BLaER1 (cell line): Measurements from ENCODE around the gene SCARF2.
A peak's percentile ranks its signal among the peaks of the same experiment; 100 is the strongest.
"Not testable (repeated sequence)": the region's sequence is repeated elsewhere in the genome, so short reads cannot be mapped to it uniquely, and the experiment has no call there.

Experiments
- H3K27ac ChIP-seq: shearing (Covaris generic); formaldehyde crosslinking; 2 replicates; pipeline ENCODE4 v1.8.1; 2022
- H3K27me3 ChIP-seq: shearing (Covaris generic); formaldehyde crosslinking; 2 replicates; pipeline ENCODE4 v1.8.1; 2022
- H3K36me3 ChIP-seq: shearing (Covaris generic); formaldehyde crosslinking; 2 replicates; pipeline ENCODE4 v1.8.1; 2022
- H3K4me1 ChIP-seq: shearing (Covaris generic); formaldehyde crosslinking; 2 replicates; pipeline ENCODE4 v1.8.1; 2022
- H3K4me2 ChIP-seq: shearing (Covaris generic); formaldehyde crosslinking; 2 replicates; pipeline ENCODE4 v1.8.1; 2022
- H3K4me3 ChIP-seq: shearing (Covaris generic); formaldehyde crosslinking; 2 replicates; pipeline ENCODE4 v1.8.1; 2022
- H3K9ac ChIP-seq: shearing (Covaris generic); formaldehyde crosslinking; 2 replicates; pipeline ENCODE4 v1.8.1; 2022
- H3K9me3 ChIP-seq: shearing (Covaris generic); formaldehyde crosslinking; 2 replicates; pipeline ENCODE4 v1.8.1; 2022
- H4K20me1 ChIP-seq: shearing (Covaris generic); formaldehyde crosslinking; 2 replicates; pipeline ENCODE4 v1.8.1; 2022
- Cebpa-rat ChIP-seq: shearing (Covaris generic); IDR thresholded peaks from 2 replicates; pipeline ENCODE4 v1.8.1; 2022

SCARF2 gene

GRCh38 chr22:20437613-20438426 is at the start of gene SCARF2:
TSS of gene SCARF2 (minus strand) at chr22:20437825. CDS start at chr22:20437754, 71 bp downstream.
- no peak for TF ChIP-seq Cebpa-rat
- Histone ChIP-seq H3K9me3 (no peaks in the 10 kb centered on the region), H3K27ac (no peak within 1 kb of the TSS), H3K4me1 (peaks cover 42% of the 10 kb centered on the region), H3K27me3 (peaks cover 74% of the 10 kb centered on the region), H3K4me3 (peak within 1 kb of the TSS; percentile 64), H4K20me1 (peaks cover 85% of the 10 kb centered on the region), H3K9ac (no peak within 1 kb of the TSS), H3K4me2 (peak within 1 kb of the TSS; percentile 90), H3K36me3 (peaks cover 13% of the 10 kb centered on the region)

GRCh38 chr22:20486229-20486628 is 48.6 kb upstream of the SCARF2 start:
- no peak overlapping the region for H3K27ac ChIP-seq
- H3K4me1 ChIP-seq: no peaks in the 10 kb centered on the region
- no peaks in the 10 kb centered on the region for H3K9me3 ChIP-seq
- no peak overlapping the region for H3K4me2 ChIP-seq
- H3K9ac ChIP-seq: no peak overlapping the region
- H3K36me3 ChIP-seq: peaks cover 51% of the 10 kb centered on the region
- no peaks in the 10 kb centered on the region for H3K27me3 ChIP-seq
- H4K20me1 ChIP-seq: peaks cover 38% of the 10 kb centered on the region
- no peak overlapping the region for H3K4me3 ChIP-seq
- no peak for TF ChIP-seq Cebpa-rat

GRCh38 chr22:20484948-20485683 is 47.5 kb upstream of the SCARF2 start:
- H3K27ac ChIP-seq: no peak overlapping the region
- peaks cover 51% of the 10 kb centered on the region for H3K36me3 ChIP-seq
- no peak for TF ChIP-seq Cebpa-rat

GRCh38 chr22:20483771-20484170 is 46.1 kb upstream of the SCARF2 start:
- no peak overlapping the region for H3K27ac ChIP-seq
- peaks cover 13% of the 10 kb centered on the region for H4K20me1 ChIP-seq
- no peak for TF ChIP-seq Cebpa-rat
- no peak overlapping the region for H3K9ac ChIP-seq
- no peak overlapping the region for H3K4me3 ChIP-seq
- H3K27me3 ChIP-seq: no peaks in the 10 kb centered on the region
- peaks cover 45% of the 10 kb centered on the region for H3K36me3 ChIP-seq
- H3K9me3 ChIP-seq: no peaks in the 10 kb centered on the region; the same call in 1 of the 2 replicates
- no peaks in the 10 kb centered on the region for H3K4me1 ChIP-seq
- H3K4me2 ChIP-seq: no peak overlapping the region

More at GRCh38 chr22:20484948-20485683, 47.5 kb upstream of the SCARF2 start:
- Histone ChIP-seq H3K27me3 (no peaks in the 10 kb centered on the region), H3K4me3 (no peak overlapping the region), H4K20me1 (peaks cover 27% of the 10 kb centered on the region), H3K9ac (no peak overlapping the region), H3K9me3 (no peaks in the 10 kb centered on the region; the same call in 1 of the 2 replicates), H3K4me1 (no peaks in the 10 kb centered on the region), H3K4me2 (no peak overlapping the region)

- not testable (repeated sequence) for H3K27ac ChIP-seq, H3K27me3 ChIP-seq, H3K9me3 ChIP-seq, H3K4me2 ChIP-seq, H4K20me1 ChIP-seq, H3K4me3 ChIP-seq, H3K9ac ChIP-seq, H3K4me1 ChIP-seq
- peaks cover 38% of the 10 kb centered on the region for H3K36me3 ChIP-seq
These were observed 45.5 kb upstream of the SCARF2 start for GRCh38 chr22:20483143-20483506.

- Histone ChIP-seq H3K4me3 (no peak overlapping the region), H3K9me3 (no peaks in the 10 kb centered on the region; the same call in 1 of the 2 replicates), H4K20me1 (no peaks in the 10 kb centered on the region), H3K27me3 (no peaks in the 10 kb centered on the region), H3K4me1 (no peaks in the 10 kb centered on the region), H3K4me2 (no peak overlapping the region), H3K9ac (no peak overlapping the region), H3K27ac (no peak overlapping the region), H3K36me3 (peaks cover 32% of the 10 kb centered on the region)
- TF ChIP-seq Cebpa-rat: no peak
These were observed 42.1 kb upstream of the SCARF2 start for GRCh38 chr22:20479612-20480196.

GRCh38 chr22:20478059-20478458 is 40.4 kb upstream of the SCARF2 start:
- not testable (repeated sequence) for H3K27me3 ChIP-seq, H3K4me2 ChIP-seq, H3K4me3 ChIP-seq, H3K27ac ChIP-seq, H3K9ac ChIP-seq, H4K20me1 ChIP-seq, H3K9me3 ChIP-seq, H3K4me1 ChIP-seq
- H3K36me3 ChIP-seq: peaks cover 15% of the 10 kb centered on the region

GRCh38 chr22:20475569-20475968 is 37.9 kb upstream of the SCARF2 start:
- not testable (repeated sequence) for H4K20me1 ChIP-seq, H3K9ac ChIP-seq, H3K4me1 ChIP-seq, H3K4me3 ChIP-seq, H3K4me2 ChIP-seq, H3K9me3 ChIP-seq, H3K27me3 ChIP-seq, H3K27ac ChIP-seq
- H3K36me3 ChIP-seq: peaks cover 16% of the 10 kb centered on the region

GRCh38 chr22:20475115-20475436 is 37.5 kb upstream of the SCARF2 start:
- Histone ChIP-seq H3K9ac (no peak overlapping the region), H4K20me1 (no peaks in the 10 kb centered on the region), H3K4me1 (no peaks in the 10 kb centered on the region), H3K36me3 (peaks cover 21% of the 10 kb centered on the region), H3K27ac (no peak overlapping the region), H3K27me3 (no peaks in the 10 kb centered on the region), H3K4me2 (no peak overlapping the region), H3K4me3 (no peak overlapping the region), H3K9me3 (no peaks in the 10 kb centered on the region; the same call in 1 of the 2 replicates)
- no peak for TF ChIP-seq Cebpa-rat
